GM21825 (cell line): ENCODE data around the gene CPLANE2.
A peak's percentile ranks its signal among the peaks of the same experiment; 100 is the strongest.
"Not testable (repeated sequence)": the region's sequence is repeated elsewhere in the genome, so short reads cannot be mapped to it uniquely, and the experiment has no call there.

ENCODE experiments used
- ATAC-seq: cut with Tn5 transposase; IDR thresholded peaks from one replicate; pipeline ENCODE4 v1.9.1; 2021; ENCODE audit warnings: mild to moderate bottlenecking, moderate library complexity; ENCODE audit not compliant: unreplicated experiment

Gene CPLANE2

GRCh38 chr1:16236511-16237342, at the start of gene CPLANE2:
TSS of gene CPLANE2 (minus strand) at chr1:16237183. CDS start at chr1:16236742, 441 bp downstream.
- ATAC-seq, result peak; percentile 81

GRCh38 chr1:16286122-16286521, 49.1 kb upstream of the CPLANE2 start:
- ATAC-seq, result no peak

GRCh38 chr1:16281765-16282164, 44.8 kb upstream of the CPLANE2 start:
- ATAC-seq, result no peak

GRCh38 chr1:16279186-16279585, 42.2 kb upstream of the CPLANE2 start:
- ATAC-seq, result no peak

GRCh38 chr1:16276302-16277030, 39.5 kb upstream of the CPLANE2 start:
- no peak for ATAC-seq

GRCh38 chr1:16275591-16275990, 38.6 kb upstream of the CPLANE2 start:
- no peak for ATAC-seq

GRCh38 chr1:16267690-16268180, 30.8 kb upstream of the CPLANE2 start:
- no peak for ATAC-seq

GRCh38 chr1:16266411-16267118, 29.6 kb upstream of the CPLANE2 start:
- ATAC-seq, result no peak

- ATAC-seq, result no peak
Observed at GRCh38 chr1:16262067-16262466, 25.1 kb upstream of the CPLANE2 start.

- ATAC-seq, result no peak
Observed at GRCh38 chr1:16260814-16261213, 23.8 kb upstream of the CPLANE2 start.

- ATAC-seq, result no peak
Observed at GRCh38 chr1:16258591-16259135, 21.7 kb upstream of the CPLANE2 start.

- ATAC-seq, result no peak
Observed at GRCh38 chr1:16257968-16258367, 21.0 kb upstream of the CPLANE2 start.

- ATAC-seq, result not testable (repeated sequence)
Observed at GRCh38 chr1:16257556-16257955, 20.6 kb upstream of the CPLANE2 start.

GRCh38 chr1:16256478-16256877, 19.5 kb upstream of the CPLANE2 start:
- ATAC-seq, result no peak

GRCh38 chr1:16254263-16254928, 17.4 kb upstream of the CPLANE2 start:
- no peak for ATAC-seq

- no peak for ATAC-seq
Observed at GRCh38 chr1:16253332-16253922, 16.4 kb upstream of the CPLANE2 start.

- ATAC-seq, result no peak
Observed at GRCh38 chr1:16252912-16253311, 15.9 kb upstream of the CPLANE2 start.

GRCh38 chr1:16251381-16251780, 14.4 kb upstream of the CPLANE2 start:
- ATAC-seq, result no peak

- no peak for ATAC-seq
Observed at GRCh38 chr1:16250524-16251251, 13.7 kb upstream of the CPLANE2 start.
